HG03575 (cell line): Measurements from ENCODE around the gene GAS7.

Experiments used
- ATAC-seq: cut with Tn5 transposase; IDR thresholded peaks from one replicate; pipeline ENCODE4 v1.9.1; 2021; ENCODE audit not compliant: unreplicated experiment, insufficient number of reproducible peaks, low FRiP score; ENCODE audit errors: extremely low read depth

GAS7 gene

GRCh38 chr17:9897372-9897968 lies 300.9 kb downstream of the GAS7 start:
- ATAC-seq = no peak

- no peak for ATAC-seq
Measured at GRCh38 chr17:9895923-9896322, 302.5 kb downstream of the GAS7 start.

DNA sequence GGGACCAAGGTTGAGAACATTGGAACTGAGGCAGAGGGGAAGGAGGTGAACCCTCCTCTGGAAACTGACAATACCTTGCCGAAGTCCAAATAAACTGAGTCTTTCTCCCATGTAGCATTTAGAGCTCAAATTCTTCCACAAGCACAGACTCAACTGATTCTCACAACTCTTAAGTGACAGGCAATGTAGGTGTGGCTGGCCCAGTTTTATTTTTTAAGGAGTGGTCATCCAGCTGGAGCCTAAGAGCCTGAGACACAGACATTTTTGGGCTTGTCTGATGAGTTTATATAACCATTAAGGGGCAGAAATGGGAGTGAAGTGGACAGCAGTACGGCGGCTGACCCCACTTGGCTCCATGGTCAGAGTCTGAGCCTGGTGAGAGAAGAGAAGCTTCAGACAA lies 304.2 kb downstream of the GAS7 start:
- no peak for ATAC-seq

- ATAC-seq = no peak
Measured at GRCh38 chr17:9893411-9894012, 304.9 kb downstream of the GAS7 start.

DNA sequence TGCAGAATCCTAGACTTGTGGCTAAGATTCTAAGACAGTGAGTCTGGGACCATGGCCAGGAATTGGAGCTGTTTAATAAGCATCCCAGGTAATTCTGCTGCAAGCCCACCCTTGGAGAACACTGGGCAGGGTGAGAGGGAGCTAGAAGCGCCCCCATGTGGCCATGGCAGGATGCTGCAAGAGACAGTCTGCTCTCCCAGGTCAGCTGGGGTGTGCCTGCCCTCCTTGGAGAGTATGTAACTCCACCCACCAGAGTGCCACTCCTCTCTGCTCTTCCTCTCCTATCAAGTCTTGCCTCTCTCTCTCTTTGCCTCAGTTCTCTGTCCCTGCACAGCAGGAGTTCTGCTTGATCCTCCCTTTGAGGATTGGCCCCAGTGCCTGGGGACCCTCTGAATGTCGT lies 308.3 kb downstream of the GAS7 start:
- ATAC-seq = no peak

DNA sequence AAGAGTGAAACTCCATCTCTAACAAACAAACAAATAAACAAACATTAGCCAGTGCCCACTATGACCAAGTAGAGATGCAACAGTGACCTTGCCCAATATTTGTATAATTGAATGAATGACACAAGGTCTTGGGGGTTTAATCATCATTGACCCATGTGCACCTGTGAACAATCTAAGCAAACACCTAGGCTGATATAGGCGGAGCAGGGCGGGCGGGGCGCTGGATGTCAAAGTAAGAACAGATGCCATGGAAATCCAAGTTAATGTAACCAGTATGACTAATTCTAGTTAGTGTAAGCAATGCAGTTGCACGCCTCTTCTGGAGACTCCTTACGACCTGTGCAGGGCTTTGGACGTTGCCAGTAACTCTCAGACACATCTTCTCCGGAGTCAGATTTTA lies 310.9 kb downstream of the GAS7 start:
- ATAC-seq = no peak

GRCh38 chr17:9886141-9886930 lies 312.1 kb downstream of the GAS7 start:
- ATAC-seq = no peak

GRCh38 chr17:9883451-9883850 lies 315.0 kb downstream of the GAS7 start:
- no peak for ATAC-seq

GRCh38 chr17:9880582-9880999 lies 317.8 kb downstream of the GAS7 start:
- ATAC-seq = no peak

GRCh38 chr17:9878786-9879525 lies 319.4 kb downstream of the GAS7 start:
- no peak for ATAC-seq

DNA sequence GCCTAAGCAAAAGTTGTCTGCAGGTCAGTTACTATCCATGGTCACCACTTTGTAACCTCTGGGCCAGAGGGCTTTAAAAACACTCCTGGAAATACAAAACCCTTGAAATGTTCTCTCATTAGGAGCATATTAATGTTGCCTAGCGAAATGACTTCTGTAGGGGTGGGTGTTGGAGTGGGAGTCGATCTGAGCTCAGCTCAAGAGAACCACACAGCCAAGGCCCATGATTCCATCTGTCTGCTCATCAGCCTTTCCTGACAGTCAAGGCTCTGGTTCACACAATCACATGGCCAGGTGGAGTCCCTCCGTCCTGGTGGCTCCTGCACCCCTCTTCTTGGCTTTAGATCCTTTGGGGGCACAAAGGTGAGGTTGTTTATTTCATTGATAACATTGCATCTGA lies 320.1 kb downstream of the GAS7 start:
- no peak for ATAC-seq

DNA sequence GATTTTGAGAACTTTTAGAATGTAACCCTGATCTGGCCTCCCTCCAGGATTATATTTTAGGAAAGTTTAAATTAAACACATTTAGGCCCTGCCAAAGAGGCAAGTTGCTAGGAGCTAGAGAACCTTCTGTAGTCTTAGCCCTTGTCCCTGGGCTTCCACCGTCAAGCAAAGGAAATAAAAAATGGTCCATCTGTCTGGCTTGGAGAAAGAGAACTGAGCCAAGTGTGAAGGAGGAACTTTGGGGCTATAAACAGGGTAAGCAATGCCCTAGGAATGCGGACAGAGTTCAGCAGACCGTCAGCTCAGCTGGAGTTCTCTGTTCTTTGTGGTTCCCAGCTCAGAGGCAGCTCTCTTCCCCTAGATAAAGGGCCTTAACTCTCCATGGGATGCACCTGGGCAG lies 323.0 kb downstream of the GAS7 start:
- no peak for ATAC-seq

- ATAC-seq = no peak
Measured at GRCh38 chr17:9874722-9875121, 323.7 kb downstream of the GAS7 start.

- ATAC-seq = no peak
Measured at GRCh38 chr17:9872852-9873251, 325.6 kb downstream of the GAS7 start.

DNA sequence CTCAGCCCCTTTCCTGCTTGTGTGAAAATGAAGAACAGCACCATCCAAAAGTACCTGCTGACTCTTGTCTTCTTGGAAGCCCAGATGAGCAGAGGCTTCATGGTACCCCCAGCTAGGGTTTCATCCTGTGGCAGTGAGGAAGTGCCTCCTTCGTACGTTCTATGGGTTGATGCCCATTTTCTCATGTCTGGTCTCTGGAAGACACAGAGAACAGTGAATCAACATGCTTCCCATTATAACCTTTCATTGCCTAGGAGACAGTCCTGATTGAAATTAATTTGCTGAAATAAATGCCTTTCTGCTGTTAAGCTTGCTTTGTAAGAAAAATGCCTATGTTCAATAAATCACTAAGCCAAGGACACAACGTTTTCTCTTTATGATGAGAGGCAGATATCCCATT lies 329.9 kb downstream of the GAS7 start:
- no peak for ATAC-seq

- ATAC-seq = no peak
Measured at GRCh38 chr17:9865586-9865985, 332.8 kb downstream of the GAS7 start.

GRCh38 chr17:9862949-9863348 lies 335.5 kb downstream of the GAS7 start:
- no peak for ATAC-seq

GRCh38 chr17:9862220-9862619 lies 336.2 kb downstream of the GAS7 start:
- no peak for ATAC-seq

DNA sequence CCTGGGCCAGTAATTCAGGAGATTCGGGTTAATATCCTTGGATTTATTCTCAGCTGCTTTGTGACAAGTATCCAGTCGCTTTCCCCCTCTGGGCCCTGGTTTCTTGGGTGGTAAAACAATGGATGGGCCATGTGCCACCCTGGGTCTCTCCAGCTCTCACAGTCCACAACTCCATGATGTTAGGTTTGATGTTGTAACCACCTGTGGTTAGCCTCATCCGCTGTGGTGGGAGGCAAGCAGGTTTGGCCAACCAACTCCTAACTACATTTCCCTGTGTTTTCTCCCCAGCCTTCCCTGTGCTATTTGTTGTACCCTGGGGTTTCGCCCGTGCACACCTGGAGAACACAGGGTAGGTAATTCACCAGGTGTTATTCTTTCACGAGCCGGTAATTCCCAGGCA lies 337.6 kb downstream of the GAS7 start:
- no peak for ATAC-seq
